HS-5 (cell line): Measurements from ENCODE around the gene CACNG7.
"Not testable (repeated sequence)": the region's sequence is repeated elsewhere in the genome, so short reads cannot be mapped to it uniquely, and the experiment has no call there.

Experiments used
- DNase-seq: peaks from one replicate; pipeline ENCODE4 v3.0.0-alpha.2; 2012; ENCODE audit warnings: low read depth

Gene CACNG7, protein sequence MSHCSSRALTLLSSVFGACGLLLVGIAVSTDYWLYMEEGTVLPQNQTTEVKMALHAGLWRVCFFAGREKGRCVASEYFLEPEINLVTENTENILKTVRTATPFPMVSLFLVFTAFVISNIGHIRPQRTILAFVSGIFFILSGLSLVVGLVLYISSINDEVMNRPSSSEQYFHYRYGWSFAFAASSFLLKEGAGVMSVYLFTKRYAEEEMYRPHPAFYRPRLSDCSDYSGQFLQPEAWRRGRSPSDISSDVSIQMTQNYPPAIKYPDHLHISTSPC

DNA sequence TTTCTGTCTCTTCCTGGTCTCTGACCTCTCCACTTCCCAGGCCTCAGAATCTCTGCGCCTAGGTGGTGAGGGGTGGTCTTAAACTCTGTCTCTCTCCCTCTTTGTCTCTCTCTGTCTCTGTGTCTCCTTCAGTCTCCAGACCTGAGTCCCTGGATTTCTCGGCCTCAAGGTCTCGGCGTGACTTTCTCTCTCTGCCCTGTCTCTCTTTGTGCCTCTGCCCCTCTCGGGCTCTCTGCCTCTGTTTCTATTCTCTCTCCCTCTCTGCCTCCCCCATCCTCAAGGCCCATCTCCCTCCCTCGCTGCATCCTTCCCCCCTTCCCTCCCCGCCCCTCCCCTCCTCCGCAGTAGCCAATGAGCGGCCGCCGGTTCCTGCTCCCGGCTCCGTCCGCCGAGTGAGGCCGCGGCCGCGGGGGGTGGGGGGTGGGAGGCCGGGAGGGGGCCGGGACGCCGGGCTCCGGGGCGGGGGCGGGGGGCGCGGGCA lies at the start of gene CACNG7:
TSS of gene CACNG7 (plus strand) at position 344 of the 481 bp plus-strand sequence. CDS start 3,554 bp downstream, outside the sequence.
- no peak for DNase-seq

DNA sequence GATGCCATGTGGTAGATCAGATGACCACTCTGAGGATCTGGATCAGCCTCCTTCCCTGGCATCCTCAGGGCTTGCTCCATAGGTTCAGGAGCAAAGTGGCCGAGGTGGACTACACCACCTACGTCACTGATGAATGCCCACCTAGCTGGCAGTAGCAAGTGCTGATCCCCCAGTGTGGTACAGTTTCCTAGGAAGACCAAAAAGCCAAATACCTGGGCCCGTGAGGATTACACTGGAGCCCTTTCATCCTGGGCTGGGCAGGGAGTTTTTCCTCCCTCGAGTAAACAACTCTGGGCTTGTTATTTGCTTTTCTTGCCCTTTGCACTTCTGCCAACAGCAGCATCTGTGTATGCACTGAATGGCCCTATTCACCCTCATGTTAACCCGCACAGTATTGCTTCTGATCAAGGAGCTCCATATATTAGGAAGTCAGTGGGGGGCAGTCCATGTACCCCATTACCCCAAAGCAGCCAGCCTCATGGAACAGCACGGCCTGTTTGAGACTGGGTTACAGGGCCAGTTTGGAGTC lies 44.7 kb upstream of the CACNG7 start:
- DNase-seq = no peak

DNA sequence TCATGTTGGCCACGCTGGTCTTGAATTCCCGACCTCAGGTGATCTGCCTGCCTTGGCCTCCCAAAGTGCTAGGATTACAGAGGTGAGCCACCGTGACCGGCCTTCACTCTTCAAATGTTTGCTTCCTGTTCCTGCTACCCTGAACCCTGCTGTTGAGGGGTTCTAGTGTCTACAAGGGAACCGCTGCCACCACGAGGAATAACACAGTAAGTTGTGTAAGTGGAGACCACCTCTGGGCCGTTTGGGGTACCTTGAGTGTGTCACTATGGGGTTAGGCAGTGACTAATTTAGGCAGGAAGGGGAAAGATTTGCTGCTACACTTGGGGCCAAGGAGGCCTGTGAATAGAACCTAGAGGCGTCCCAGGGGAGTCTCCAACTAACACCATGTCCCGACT lies 43.6 kb upstream of the CACNG7 start:
- no peak for DNase-seq

DNA sequence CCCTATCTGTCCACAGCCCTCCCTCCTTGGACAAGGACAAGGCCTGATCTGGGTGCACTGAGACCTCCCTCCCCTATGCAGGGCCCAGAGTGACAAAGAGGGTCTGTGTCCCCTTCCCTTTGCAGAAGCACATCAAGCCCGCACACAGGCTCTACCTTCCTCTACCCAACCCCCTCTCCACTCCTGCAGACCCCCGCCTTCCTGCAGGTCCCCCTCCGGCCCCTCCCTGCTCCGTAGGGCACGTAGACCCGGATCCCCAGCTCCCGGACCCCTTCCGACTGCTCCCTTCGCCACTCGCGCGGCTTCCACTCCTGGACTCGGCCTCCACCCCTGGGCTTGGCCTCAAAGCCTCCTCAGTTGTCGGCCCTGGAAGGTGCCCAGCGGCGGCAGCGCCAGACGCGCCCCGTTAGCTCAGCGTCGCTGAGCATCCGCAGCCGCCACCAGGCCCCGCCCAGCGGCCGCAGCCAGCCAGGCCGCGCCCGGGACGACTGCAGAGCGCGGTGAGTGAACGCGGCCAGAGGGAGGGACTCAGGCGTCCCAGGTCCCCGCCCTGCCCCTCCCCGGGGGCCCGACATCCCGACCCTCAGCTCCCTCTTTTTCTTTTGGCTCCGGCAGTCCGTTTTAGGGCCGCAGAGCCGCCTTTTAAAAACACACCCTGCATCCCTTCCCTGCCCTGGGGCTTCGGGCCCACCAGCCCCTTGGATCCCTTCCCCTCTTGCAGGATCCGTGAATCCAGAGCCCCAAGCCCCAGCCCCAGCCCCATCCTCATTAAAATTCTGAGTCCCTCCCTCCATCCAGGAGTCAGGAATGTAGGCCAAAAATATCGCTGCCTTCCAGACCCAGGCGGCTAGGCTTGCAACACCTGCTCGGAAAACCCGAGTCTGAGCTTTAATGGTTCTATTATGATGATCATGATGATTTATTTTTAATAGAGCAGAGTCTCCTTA lies 42.9 kb upstream of the CACNG7 start:
- DNase-seq = no peak

DNA sequence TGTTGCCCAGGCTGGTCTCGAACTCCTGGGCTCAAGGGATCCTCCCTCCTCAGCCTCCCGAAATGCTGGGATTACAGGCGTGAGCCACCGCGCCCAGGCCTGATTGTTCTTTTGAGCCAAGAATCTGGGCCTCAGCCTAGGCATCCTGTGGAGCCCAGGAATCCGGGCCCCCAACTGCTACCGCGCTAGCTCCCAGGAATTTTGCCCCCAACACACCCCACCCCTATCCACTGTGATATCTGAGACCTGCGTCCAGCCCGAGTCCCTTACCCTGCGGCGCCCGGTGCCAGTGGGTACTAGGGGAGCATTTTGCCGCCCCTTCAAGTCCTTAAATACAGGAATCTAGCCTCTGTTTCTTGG lies 42.2 kb upstream of the CACNG7 start:
- no peak for DNase-seq

DNA sequence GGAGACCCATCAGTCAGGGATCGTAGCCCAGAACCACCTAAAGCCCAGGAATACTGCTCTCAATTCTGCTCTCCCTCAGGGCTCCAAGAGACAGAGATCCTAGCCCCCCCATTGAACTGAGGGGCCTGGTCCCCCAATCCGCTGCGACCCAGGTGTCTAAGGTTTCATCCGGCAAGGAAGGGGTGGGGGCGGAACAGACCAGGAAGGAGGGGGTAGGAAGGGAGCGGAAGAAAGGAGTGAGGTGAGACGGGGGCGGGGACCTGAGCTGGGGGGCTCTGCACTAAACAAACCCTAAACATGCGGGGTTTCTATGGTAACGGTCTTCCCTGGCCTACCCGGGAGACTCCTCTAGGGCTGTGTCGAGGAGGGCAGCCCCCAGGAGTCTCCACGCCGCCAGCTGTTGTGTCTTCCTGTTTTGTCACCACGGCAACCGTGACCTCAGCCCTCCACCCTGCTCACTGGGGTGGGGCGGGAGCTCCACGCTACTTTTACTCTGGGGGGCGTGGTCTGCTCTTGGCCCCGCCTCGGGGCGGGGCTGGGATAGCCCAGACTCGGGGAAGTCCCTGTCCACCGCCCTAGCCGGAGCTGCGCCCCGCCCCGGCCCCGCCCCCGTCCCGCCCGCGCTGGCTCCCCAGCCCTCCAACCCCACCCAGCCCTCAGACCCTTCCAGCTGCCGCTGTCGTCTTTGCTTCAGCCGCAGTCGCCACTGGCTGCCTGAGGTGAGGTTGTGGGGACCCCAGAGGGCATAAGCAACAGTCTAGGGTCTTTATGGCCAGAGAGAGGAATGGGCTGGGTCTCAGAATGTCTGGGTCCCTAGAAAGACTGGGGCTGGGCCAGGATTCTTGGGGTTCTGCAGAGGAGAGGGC lies 41.6 kb upstream of the CACNG7 start, which contains the start of gene MYADM:
TSS of gene MYADM (plus strand) at position 659 of the 866 bp plus-strand sequence. CDS start 5,647 bp downstream, outside the sequence.
- DNase-seq = peak; percentile 94

DNA sequence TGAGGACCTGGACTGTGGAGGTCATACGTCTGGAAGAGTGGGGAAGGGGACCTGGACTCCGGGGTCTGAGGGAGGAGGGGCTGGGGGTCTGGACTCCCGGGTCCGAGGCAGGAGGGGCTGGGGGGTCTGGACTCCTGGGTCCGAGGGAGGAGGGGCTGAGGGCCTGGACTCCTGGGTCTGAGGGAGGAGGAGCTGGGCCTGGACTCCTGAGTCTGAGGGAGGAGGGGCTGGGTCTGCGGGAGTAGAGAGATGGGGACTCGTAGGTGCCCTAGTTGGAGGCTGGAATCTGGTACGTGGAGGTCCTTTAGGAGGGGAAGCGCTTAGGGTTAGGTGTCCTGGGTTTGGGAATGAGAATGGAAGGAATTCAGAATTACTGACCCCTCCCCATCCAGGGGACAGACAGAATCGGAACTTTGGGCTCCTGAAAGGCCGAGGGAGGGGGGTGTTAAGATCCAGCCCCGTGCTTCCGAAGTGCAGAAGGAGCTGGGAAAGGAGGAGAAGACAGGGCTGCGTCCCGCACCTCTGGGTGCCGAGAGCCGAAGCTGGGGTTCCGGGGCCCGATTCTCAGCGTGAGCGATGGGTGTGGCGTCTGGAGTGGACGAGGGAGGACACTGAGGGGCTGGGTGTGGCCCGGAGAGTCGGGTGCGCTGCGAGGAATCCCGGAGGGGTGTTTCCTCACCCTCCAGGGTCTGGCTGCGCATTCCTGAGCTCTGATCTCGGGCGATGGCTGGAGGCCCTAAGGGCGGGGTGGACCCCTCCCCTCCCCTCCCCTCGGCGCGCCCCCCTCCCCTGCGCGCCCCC lies 40.8 kb upstream of the CACNG7 start:
- no peak for DNase-seq

DNA sequence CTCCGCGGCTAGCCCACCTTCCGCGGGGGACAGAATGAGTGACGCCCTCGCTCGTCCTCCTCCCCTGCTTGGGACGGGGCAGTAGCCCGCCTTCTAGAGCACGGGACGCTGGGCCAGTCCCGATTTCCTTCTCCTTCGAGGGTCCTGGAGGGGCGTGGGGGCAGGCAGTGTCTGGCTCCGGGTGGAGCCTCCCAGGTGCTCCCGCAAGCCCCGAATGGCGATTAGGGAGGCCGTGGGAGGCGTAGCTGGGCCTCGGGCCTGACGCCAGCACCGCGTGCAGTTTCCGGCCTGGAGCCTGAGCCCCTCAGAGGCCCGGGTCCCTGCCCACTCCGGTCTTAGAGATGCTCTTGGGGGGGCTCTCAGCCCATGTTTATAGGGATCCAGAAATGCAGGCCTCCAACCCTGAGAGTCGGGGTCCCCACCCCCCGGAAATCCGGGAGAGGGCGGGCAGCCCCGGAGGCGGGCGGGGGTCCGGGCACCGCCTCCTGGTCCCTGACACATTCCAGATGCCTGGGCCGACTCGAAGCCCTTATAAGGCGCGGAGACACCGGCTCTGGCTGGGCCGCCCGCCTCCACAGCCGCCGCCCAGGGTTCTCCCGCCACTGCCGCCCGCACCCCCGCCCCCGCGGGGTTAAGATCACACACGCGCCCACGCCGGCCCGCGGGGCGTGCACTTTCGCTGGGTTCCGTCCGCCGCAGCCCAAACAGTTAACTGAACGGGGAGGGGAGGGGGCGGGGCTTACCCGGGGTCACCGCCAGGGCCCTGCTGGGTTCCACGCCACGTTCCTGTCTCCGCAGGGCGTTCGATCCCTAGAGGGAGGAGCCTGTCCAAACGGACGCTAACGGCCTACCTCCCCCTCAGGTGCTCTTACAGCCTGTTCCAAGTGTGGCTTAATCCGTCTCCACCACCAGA lies 39.9 kb upstream of the CACNG7 start:
- no peak for DNase-seq

DNA sequence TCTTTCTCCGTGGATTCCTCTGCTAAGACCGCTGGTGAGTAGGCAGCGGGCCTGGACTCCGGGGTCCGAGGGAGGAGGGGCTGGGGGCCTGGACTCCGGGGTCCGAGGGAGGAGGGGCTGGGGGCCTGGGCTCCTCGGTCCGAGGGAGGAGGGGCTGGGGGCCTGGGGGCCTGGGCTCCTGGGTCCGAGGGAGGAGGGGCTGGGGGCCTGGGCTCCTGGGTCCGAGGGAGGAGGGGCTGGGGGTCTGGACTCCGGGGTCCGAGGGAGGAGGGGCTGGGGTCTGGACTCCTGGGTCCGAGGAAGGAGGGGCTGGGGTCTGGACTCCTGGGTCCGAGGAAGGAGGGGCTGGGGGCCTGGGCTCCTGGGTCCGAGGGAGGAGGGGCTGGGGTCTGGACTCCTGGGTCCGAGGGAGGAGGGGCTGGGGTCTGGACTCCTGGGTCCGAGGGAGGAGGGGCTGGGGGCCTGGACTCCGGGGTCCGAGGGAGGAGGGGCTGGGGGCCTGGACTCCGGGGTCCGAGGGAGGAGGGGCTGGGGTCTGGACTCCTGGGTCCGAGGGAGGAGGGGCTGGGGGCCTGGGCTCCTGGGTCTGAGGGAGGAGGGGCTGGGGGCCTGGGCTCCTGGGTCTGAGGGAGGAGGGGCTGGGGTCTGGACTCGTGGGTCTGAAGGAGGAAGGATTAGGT lies 39.1 kb upstream of the CACNG7 start:
- not testable (repeated sequence) for DNase-seq

DNA sequence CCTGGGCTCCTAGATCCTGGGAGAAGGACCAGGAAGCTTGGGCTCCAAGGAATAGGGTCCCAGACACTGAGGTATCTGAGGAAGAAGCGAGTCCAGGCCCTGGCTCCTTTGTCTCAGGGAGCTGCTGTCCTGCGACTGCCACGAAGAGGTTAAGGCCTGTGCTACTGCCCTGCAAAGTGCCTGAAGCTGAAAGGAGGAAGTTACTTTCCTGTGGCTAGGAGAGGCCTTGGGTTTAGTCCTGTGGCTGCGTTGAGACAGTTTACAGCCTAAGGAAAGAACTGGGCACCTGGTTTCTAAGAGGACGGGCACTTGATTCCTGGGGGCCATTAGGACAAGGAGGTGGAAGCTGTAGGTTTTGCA lies 38.6 kb upstream of the CACNG7 start:
- no peak for DNase-seq

DNA sequence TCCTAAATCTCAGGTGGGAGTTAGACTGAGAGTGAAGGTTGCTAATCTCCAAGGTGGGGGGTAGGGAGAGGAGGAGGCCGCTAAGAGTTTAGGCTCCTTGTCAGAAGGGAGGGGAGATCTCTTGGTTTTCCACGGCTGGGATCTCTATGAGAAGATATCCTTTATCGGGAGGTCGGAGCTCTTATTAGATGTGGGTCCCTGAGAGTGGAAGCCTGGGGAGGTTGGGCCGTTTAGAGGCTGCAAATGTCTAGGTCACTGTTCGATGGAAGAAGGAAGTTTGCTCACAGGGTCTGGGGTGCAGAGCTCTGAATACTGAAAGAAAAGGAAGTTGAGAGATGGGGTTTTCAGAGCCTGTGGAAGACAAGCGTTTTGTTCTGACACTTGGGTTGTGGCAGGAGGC lies 37.6 kb upstream of the CACNG7 start:
- no peak for DNase-seq

DNA sequence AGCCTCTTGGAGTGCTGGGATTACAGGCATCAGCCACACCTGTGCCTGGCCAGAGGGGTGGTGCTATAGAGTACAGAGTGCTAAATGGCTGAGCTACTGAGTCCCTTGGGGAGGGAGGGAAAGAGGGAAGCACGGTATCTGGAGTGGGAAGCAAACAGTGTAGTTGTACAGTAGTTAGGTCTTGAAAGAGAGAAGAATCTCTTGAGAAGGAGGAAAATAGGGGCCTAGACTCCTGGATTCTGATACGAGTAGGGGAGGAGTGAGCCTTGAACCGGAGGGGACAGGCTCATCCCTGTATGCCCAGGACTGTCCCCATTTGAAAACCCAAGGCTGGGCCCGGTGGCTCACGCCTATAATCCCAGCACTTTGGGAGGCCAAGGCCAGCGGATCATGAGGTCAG lies 36.3 kb upstream of the CACNG7 start:
- DNase-seq = no peak

DNA sequence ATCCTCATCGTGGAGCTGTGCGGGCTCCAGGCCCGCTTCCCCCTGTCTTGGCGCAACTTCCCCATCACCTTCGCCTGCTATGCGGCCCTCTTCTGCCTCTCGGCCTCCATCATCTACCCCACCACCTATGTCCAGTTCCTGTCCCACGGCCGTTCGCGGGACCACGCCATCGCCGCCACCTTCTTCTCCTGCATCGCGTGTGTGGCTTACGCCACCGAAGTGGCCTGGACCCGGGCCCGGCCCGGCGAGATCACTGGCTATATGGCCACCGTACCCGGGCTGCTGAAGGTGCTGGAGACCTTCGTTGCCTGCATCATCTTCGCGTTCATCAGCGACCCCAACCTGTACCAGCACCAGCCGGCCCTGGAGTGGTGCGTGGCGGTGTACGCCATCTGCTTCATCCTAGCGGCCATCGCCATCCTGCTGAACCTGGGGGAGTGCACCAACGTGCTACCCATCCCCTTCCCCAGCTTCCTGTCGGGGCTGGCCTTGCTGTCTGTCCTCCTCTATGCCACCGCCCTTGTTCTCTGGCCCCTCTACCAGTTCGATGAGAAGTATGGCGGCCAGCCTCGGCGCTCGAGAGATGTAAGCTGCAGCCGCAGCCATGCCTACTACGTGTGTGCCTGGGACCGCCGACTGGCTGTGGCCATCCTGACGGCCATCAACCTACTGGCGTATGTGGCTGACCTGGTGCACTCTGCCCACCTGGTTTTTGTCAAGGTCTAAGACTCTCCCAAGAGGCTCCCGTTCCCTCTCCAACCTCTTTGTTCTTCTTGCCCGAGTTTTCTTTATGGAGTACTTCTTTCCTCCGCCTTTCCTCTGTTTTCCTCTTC lies 35.1 kb upstream of the CACNG7 start:
- no peak for DNase-seq

DNA sequence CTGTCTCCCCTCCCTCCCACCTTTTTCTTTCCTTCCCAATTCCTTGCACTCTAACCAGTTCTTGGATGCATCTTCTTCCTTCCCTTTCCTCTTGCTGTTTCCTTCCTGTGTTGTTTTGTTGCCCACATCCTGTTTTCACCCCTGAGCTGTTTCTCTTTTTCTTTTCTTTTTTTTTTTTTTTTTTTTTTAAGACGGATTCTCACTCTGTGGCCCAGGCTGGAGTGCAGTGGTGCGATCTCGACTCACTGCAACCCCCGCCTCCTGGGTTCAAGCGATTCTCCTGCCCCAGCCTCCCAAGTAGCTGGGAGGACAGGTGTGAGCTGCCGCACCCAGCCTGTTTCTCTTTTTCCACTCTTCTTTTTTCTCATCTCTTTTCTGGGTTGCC lies 34.5 kb upstream of the CACNG7 start:
- DNase-seq = no peak

DNA sequence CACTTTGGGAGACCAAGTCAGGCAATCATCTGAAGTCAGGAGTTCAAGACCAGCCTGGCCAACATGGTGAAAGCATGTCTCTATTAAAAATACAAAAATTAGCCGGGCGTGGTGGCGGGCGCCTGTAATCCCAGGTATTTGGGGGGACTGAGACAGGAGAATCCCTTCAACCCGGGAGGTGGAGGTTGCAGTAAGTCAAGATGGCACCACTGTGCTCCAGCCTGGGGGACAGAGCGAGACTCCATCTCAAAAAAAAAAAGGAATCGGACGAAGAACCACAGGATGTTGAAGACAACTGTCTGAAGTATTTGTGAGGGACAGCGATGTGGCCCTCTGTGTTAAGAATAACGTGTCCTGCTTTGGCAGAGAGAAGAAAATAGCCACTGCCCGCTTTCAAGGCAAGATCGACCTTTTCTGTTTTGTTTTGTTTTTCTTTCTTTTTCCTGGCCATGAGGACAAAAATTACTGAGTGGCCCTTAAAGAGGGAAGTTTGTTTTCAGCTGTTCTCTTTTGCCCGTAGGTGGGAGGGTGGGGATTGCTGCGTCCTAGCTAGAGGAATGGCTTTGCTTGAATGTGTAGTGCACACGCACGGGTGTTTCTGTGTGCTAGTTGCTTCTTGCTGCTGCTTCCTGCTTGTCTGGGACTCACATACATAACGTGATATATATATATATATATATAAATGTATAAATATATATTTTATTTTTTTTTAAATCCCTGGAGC lies 33.3 kb upstream of the CACNG7 start:
- no peak for DNase-seq

DNA sequence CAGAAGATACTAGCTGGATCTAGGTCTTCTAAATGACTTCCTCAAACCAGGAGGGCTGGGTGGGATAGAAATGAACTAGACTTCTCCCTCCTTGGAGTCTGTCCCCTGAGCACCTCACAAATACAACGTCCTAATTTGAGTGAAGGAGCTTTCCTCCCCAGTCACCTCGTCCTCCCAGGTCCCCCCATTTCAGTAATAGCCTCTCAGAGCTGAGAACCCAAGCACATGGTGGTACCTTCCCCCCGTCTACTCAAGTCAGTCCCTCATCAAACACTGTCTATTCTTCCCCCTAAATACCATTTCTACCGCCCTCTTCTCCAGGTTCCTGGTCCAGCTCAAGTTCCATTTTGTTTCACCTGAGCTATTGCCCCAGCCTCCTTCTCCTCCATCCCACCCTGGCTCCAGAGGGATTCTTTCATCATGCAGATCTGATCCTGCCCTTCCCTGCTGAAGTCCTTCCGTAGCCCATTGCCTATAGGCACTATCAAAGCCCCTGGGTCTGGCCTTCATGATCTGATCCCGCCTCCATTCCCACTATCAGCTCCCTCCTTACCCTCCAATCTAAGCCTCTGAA lies 32.3 kb upstream of the CACNG7 start:
- no peak for DNase-seq

DNA sequence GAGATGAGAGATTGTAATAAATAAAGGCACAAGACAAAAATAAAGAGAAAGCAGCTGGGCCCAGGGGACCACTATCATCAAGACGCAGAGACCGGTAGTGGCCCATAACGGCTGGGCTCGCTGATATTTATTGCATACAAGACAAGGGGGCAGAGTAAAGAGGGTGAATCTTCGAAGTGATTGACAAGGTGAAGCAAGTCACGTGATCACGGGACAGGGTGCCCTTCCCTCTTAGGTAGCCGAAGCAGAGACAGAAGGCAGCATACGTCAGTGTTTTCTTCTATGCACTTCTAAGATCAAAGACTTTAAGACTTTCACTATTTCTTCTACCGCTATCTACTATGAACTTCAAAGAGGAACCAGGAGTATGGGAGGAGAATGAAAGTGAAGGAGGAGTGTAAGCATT lies 31.7 kb upstream of the CACNG7 start:
- no peak for DNase-seq

DNA sequence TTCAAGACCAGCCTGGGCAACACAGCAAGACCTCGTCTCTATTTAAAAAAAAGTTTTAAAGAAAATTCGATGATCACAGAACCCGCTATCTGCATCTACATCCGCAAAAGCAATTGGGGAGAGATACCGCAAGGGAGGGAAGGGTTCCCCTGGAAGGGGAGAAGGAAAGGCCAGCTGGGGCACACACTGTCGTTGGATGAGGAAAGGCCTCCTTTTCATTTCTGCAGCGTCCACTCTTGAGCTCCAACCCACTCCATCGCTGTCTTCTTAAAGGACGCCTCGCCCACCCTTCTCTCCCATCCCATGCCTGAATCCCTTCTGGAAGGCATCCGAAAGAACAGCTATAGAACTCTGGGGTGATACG lies 30.3 kb upstream of the CACNG7 start:
- no peak for DNase-seq
